ENCODE results near the gene XIRP2. TPM values are rescaled to one million over a fixed set of nuclear protein-coding genes. Genes with fewer than 3 reads are reported as not detected.

Gene XIRP2
- total and polyA plus RNA-seq, 2 of the 13 experiments (the other 11 are each of a cell fraction or from before 2014, with no cell fraction given), result 0.04 to 0.05 TPM

- TF ChIP-seq THAP9 (CRISPR knock-in tag; IDR thresholded peaks at IDR 0.05; ENCODE audit: borderline replicate concordance) (no peak), NR2C2 (CRISPR knock-in tag; IDR thresholded peaks at IDR 0.05; ENCODE audit: borderline replicate concordance) (no peak; the same call in 1 of the 2 replicates), NFIC (IDR thresholded peaks at IDR 0.05; ENCODE audit: low read length) (peak; percentile 95; the same call in 1 of the 2 replicates), ZNF282 (IDR thresholded peaks at IDR 0.05; ENCODE audit: partially characterized antibody) (no peak), ZFP90 (CRISPR knock-in tag; IDR thresholded peaks at IDR 0.05; ENCODE audit: borderline replicate concordance) (no peak), ATM (IDR thresholded peaks at IDR 0.05; ENCODE audit: borderline replicate concordance) (no peak), CHD2 (IDR thresholded peaks at IDR 0.05; ENCODE audit: low read depth, low read length) (no peak), TEF (CRISPR knock-in tag; IDR thresholded peaks at IDR 0.05) (no peak), PHB2 (IDR thresholded peaks at IDR 0.05; ENCODE audit: partially characterized antibody) (no peak), ZBTB38 (CRISPR knock-in tag; IDR thresholded peaks at IDR 0.05) (no peak), ZNF687 (CRISPR knock-in tag; IDR thresholded peaks at IDR 0.05) (no peak)
- TF ChIP-seq, protein P1, sequence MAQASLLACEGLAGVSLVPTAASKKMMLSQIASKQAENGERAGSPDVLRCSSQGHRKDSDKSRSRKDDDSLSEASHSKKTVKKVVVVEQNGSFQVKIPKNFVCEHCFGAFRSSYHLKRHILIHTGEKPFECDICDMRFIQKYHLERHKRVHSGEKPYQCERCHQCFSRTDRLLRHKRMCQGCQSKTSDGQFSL (CRISPR knock-in tag; IDR thresholded peaks at IDR 0.05), result no peak
- TF ChIP-seq, protein P2, sequence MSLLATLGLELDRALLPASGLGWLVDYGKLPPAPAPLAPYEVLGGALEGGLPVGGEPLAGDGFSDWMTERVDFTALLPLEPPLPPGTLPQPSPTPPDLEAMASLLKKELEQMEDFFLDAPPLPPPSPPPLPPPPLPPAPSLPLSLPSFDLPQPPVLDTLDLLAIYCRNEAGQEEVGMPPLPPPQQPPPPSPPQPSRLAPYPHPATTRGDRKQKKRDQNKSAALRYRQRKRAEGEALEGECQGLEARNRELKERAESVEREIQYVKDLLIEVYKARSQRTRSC (CRISPR knock-in tag; IDR thresholded peaks at IDR 0.05; ENCODE audit: low read depth), result no peak
- TF ChIP-seq, protein P3, sequence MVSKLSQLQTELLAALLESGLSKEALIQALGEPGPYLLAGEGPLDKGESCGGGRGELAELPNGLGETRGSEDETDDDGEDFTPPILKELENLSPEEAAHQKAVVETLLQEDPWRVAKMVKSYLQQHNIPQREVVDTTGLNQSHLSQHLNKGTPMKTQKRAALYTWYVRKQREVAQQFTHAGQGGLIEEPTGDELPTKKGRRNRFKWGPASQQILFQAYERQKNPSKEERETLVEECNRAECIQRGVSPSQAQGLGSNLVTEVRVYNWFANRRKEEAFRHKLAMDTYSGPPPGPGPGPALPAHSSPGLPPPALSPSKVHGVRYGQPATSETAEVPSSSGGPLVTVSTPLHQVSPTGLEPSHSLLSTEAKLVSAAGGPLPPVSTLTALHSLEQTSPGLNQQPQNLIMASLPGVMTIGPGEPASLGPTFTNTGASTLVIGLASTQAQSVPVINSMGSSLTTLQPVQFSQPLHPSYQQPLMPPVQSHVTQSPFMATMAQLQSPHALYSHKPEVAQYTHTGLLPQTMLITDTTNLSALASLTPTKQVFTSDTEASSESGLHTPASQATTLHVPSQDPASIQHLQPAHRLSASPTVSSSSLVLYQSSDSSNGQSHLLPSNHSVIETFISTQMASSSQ (IDR thresholded peaks at IDR 0.05; ENCODE audit: low read depth), result peak; percentile 46; the same call in 1 of the 2 replicates
- TF ChIP-seq, protein P3 (CRISPR knock-in tag; IDR thresholded peaks at IDR 0.05; ENCODE audit: borderline replicate concordance), result peak; percentile 78; the same call in 1 of the 2 replicates
Measured at GRCh38 chr2:167103028-167103756, 214.9 kb downstream of the XIRP2 start (continued).
